K562 treated with DMSO at 1 percent for 24 hours (cell line): Measurements from ENCODE around the gene CSNK2A1. TPM values are rescaled to one million over a fixed set of nuclear protein-coding genes. Genes with fewer than 3 reads are reported as not detected.

ENCODE experiments used
- total RNA-seq: library from RNA; unstranded; fragments of 300-600 nt; gene quantifications from 2 replicates; pipeline ENCODE4 v1.2.3, GENCODE V29; 2022; ENCODE audit warnings: low read depth; ENCODE audit not compliant: insufficient read depth

The CSNK2A1 gene
- 51.2 and 55.2 TPM in 2 replicates for total RNA-seq

GRCh38 chr20:543369-544152 lies at the start of gene CSNK2A1:
TSS of gene CSNK2A1 (minus strand) at chr20:543790. CDS start at chr20:508551, 35,239 bp downstream.

DNA sequence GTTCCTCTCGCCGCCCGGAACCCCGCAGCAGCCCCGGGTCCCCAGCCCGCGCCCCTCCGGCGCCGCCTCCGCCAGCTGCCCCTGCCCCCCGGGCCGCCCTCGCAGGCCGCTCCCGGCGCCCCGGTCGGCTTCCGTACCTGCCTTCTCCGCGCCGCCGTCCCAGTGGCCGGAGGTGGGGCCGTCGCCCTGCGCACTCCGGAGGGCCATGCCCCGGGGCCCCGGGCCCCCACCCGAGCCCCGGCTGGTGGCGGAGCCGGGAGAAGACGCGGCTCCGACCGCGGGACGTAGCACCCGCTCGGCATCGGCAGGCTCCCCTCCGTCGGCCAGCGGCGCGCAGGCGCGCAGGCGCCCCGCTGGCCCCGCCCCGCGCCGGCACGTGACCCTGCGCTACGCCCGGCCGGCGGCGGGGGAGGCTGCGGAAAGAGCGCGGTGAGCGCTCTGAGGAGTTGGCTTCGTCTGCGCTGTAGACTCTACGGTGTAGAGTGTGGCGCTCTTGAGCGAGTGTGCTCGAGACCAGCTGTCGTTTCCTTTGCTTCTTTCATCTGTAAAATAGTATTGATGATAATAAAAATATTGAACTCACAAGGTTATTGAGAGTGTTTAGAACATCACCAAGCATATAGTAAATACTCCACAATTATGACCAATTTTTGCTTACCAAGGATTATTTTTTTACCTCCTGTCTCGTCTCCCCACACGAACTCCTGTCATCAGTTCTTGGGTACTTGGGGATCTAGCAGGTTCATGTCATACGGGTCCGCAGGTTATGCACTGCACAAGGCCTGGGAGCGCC lies 81.2 kb downstream of the CSNK2A1 start, which contains the start of gene TBC1D20:
TBC1D20 (minus strand) TSS at position 335 of the 793 bp plus-strand sequence; CDS start at position 207, 128 bp downstream.

Other genes starting within 250 kb of the CSNK2A1 start
- 29.1 and 33.2 TPM in 2 replicates for gene ZCCHC3, start 246.2 kb downstream of the CSNK2A1 start, total RNA-seq
- 23.9 and 25.0 TPM in 2 replicates for gene SOX12, start 218.2 kb downstream of the CSNK2A1 start, total RNA-seq
- gene NRSN2, start 196.7 kb downstream of the CSNK2A1 start, total RNA-seq = 33.3 and 36.0 TPM in 2 replicates
- gene TRIB3, start 163.0 kb downstream of the CSNK2A1 start, total RNA-seq = 306 and 374 TPM in 2 replicates
- gene RBCK1, start 135.5 kb downstream of the CSNK2A1 start, total RNA-seq = 133 and 157 TPM in 2 replicates
- gene TBC1D20, start 81.3 kb downstream of the CSNK2A1 start, total RNA-seq = 22.1 and 27.5 TPM in 2 replicates
- 7.1 and 8.0 TPM in 2 replicates for gene TCF15, start 66.5 kb upstream of the CSNK2A1 start, total RNA-seq
- gene SRXN1, start 109.4 kb upstream of the CSNK2A1 start, total RNA-seq = 17.6 and 18.1 TPM in 2 replicates
- not detected in 2 replicates for gene SCRT2, start 132.0 kb upstream of the CSNK2A1 start, total RNA-seq
- gene SLC52A3, start 224.7 kb upstream of the CSNK2A1 start, total RNA-seq = 0.80 and 1.3 TPM in 2 replicates